Measurements from ENCODE around the gene WNK2. TPM values are rescaled to one million over a fixed set of nuclear protein-coding genes. Genes with fewer than 3 reads are reported as not detected.
"Not testable (repeated sequence)": the region's sequence is repeated elsewhere in the genome, so short reads cannot be mapped to it uniquely, and the experiment has no call there.

Gene WNK2
- total RNA-seq, 2 experiments from 2014 or later = 3.3 to 4.6 TPM

DNA sequence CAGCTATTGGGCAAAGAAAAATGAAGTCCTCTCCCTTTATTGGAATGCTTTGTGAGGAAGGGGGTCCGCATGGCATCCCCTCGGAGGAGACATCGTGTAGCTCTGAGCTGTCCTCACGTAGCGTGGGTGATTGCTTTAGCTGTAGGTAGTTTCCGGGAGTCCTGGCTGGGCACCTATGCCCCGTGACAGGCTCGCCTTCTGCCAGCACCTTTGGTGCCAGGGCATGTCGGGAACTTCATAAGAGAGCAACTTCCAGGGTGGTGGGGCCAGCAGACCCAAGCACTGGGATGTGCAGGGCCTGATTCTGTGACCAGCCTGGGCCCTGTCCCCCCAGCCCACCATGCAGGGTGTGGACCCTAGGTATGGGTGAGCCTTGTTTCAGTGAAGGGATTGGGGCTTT lies 64.0 kb downstream of the WNK2 start:
- ChIA-PET CTCF (no interaction called here), POLR2A (no interaction called here)
- no peaks in the 10 kb centered on the region for H3K27me3 Mint-ChIP-seq
- DNase-seq (no peak), ATAC-seq (no peak)
- no peak overlapping the region for H3K27ac Mint-ChIP-seq
- intact Hi-C loops (cut with DNase I, micrococcal nuclease) = no loop called here
- H3K9me3 Mint-ChIP-seq (ENCODE audit: low read depth) = no peaks in the 10 kb centered on the region
- H3K4me3 Mint-ChIP-seq = no peak overlapping the region
- H3K36me3 Mint-ChIP-seq (ENCODE audit: low read depth) = no peaks in the 10 kb centered on the region
- no peaks in the 10 kb centered on the region for H3K4me1 Mint-ChIP-seq

DNA sequence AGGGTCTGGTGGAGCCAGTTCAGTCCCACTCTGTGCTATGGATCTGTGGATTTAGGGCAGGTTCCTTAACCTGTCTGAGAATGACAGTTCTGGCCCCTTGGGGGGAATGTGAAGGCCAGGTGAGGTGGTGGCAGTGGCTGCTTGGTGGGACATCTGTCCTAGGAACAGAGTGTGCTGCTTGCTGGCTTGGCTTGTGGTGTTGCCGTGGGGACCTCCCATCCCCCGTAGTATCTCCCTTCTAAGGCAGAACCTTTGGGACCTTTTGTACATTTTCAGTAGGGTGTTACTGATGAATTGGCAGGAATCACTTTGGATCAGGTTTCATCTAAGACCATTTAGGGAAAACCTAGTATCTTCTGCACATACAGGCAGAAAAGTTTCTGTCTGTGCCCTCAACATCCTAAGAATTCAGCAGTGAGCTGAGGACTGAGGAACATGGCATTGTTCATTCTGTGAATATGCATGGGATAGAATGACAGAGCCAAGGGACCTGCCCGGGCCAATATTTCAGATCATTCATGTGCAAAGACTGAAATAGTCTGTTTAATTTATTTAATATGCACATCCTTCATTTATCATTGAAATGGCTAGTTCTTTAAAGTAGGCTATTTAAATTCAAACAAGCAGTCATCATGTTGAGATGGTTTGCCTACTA lies 64.6 kb downstream of the WNK2 start:
- no peak for ATAC-seq
- Mint-ChIP-seq H3K4me1 (no peaks in the 10 kb centered on the region), H3K4me3 (no peak overlapping the region), H3K36me3 (ENCODE audit: low read depth) (no peaks in the 10 kb centered on the region), H3K9me3 (ENCODE audit: low read depth) (no peaks in the 10 kb centered on the region), H3K27me3 (no peaks in the 10 kb centered on the region), H3K27ac (no peak overlapping the region)
- intact Hi-C loops (cut with DNase I, micrococcal nuclease) = no loop called here
- CTCF ChIA-PET = no interaction called here
- POLR2A ChIA-PET = no interaction called here
- DNase-seq = no peak

GRCh38 chr9:93250185-93250584 lies 66.2 kb downstream of the WNK2 start:
- DNase-seq (no peak), ATAC-seq (no peak)
- Mint-ChIP-seq H3K27ac (no peak overlapping the region), H3K27me3 (no peaks in the 10 kb centered on the region), H3K4me3 (no peak overlapping the region), H3K36me3 (ENCODE audit: low read depth) (no peaks in the 10 kb centered on the region), H3K4me1 (no peaks in the 10 kb centered on the region), H3K9me3 (ENCODE audit: low read depth) (no peaks in the 10 kb centered on the region)
- ChIA-PET POLR2A (no interaction called here), CTCF (interaction anchor here (0.7 kb wide), 1 partner anchor 16 kb away, joined by 3 read pairs; no protein-coding TSS in a partner anchor)
- intact Hi-C loops (cut with DNase I, micrococcal nuclease) = no loop called here

GRCh38 chr9:93251309-93251708 lies 67.4 kb downstream of the WNK2 start:
- POLR2A ChIA-PET; H3K36me3 Mint-ChIP-seq (ENCODE audit: low read depth); DNase-seq; ATAC-seq; H3K27me3 Mint-ChIP-seq; H3K4me3 Mint-ChIP-seq; H3K27ac Mint-ChIP-seq; intact Hi-C loops (cut with DNase I, micrococcal nuclease); H3K9me3 Mint-ChIP-seq (ENCODE audit: low read depth); H3K4me1 Mint-ChIP-seq: not testable (repeated sequence)
- CTCF ChIA-PET = interaction anchor here (0.6 kb wide), 1 partner anchor 18 kb away, joined by 3 read pairs; no protein-coding TSS in a partner anchor

GRCh38 chr9:93252116-93252780 lies 68.3 kb downstream of the WNK2 start:
- no peaks in the 10 kb centered on the region for H3K27me3 Mint-ChIP-seq
- H3K9me3 Mint-ChIP-seq (ENCODE audit: low read depth) = no peaks in the 10 kb centered on the region
- no peak overlapping the region for H3K27ac Mint-ChIP-seq
- no peaks in the 10 kb centered on the region for H3K4me1 Mint-ChIP-seq
- ATAC-seq = no peak
- intact Hi-C loops (cut with DNase I, micrococcal nuclease) = no loop called here
- ChIA-PET CTCF (interaction anchor here (0.6 kb wide), 1 partner anchor 19 kb away, joined by 3 read pairs; no protein-coding TSS in a partner anchor), POLR2A (no interaction called here)
- DNase-seq = no peak
- no peak overlapping the region for H3K4me3 Mint-ChIP-seq
- no peaks in the 10 kb centered on the region for H3K36me3 Mint-ChIP-seq (ENCODE audit: low read depth)

- intact Hi-C loops (cut with DNase I, micrococcal nuclease) = no loop called here
- no peak overlapping the region for H3K4me3 Mint-ChIP-seq
- ChIA-PET POLR2A (no interaction called here), CTCF (no interaction called here)
- no peak for ATAC-seq
- no peak overlapping the region for H3K27ac Mint-ChIP-seq
- no peaks in the 10 kb centered on the region for H3K36me3 Mint-ChIP-seq (ENCODE audit: low read depth)
- no peaks in the 10 kb centered on the region for H3K4me1 Mint-ChIP-seq
- DNase-seq = no peak
- H3K27me3 Mint-ChIP-seq = no peaks in the 10 kb centered on the region
- H3K9me3 Mint-ChIP-seq (ENCODE audit: low read depth) = no peaks in the 10 kb centered on the region
Observed at GRCh38 chr9:93252781-93253530, 69.0 kb downstream of the WNK2 start.

GRCh38 chr9:93253633-93254032 lies 69.7 kb downstream of the WNK2 start:
- no peaks in the 10 kb centered on the region for H3K36me3 Mint-ChIP-seq (ENCODE audit: low read depth)
- H3K4me1 Mint-ChIP-seq = no peaks in the 10 kb centered on the region
- no peaks in the 10 kb centered on the region for H3K27me3 Mint-ChIP-seq
- no peaks in the 10 kb centered on the region for H3K9me3 Mint-ChIP-seq (ENCODE audit: low read depth)
- no peak for DNase-seq
- CTCF ChIA-PET = no interaction called here
- ATAC-seq = no peak
- no peak overlapping the region for H3K4me3 Mint-ChIP-seq
- intact Hi-C loops (cut with DNase I, micrococcal nuclease) = no loop called here
- POLR2A ChIA-PET = interaction anchor here (0.6 kb wide), 1 partner anchor 23 kb away, joined by 3 read pairs; no protein-coding TSS in a partner anchor
- H3K27ac Mint-ChIP-seq = no peak overlapping the region

GRCh38 chr9:93254061-93254481 lies 70.1 kb downstream of the WNK2 start:
- Mint-ChIP-seq H3K36me3 (ENCODE audit: low read depth) (no peaks in the 10 kb centered on the region), H3K4me1 (no peaks in the 10 kb centered on the region), H3K27me3 (no peaks in the 10 kb centered on the region), H3K4me3 (no peak overlapping the region), H3K9me3 (ENCODE audit: low read depth) (no peaks in the 10 kb centered on the region), H3K27ac (no peak overlapping the region)
- ChIA-PET POLR2A (interaction anchor here (0.6 kb wide), 1 partner anchor 23 kb away, joined by 3 read pairs; no protein-coding TSS in a partner anchor), CTCF (no interaction called here)
- intact Hi-C loops (cut with DNase I, micrococcal nuclease) = no loop called here
- DNase-seq (no peak), ATAC-seq (no peak)

GRCh38 chr9:93254806-93255493 lies 71.0 kb downstream of the WNK2 start:
- no peaks in the 10 kb centered on the region for H3K4me1 Mint-ChIP-seq
- H3K9me3 Mint-ChIP-seq (ENCODE audit: low read depth) = no peaks in the 10 kb centered on the region
- DNase-seq (no peak), ATAC-seq (no peak)
- no peaks in the 10 kb centered on the region for H3K36me3 Mint-ChIP-seq (ENCODE audit: low read depth)
- no peaks in the 10 kb centered on the region for H3K27me3 Mint-ChIP-seq
- no peak overlapping the region for H3K27ac Mint-ChIP-seq
- POLR2A ChIA-PET = interaction anchor here (0.7 kb wide), 1 partner anchor 71 kb away, joined by 4 read pairs; no protein-coding TSS in a partner anchor
- intact Hi-C loops (cut with DNase I, micrococcal nuclease) = no loop called here
- CTCF ChIA-PET = interaction anchor here (0.6 kb wide), 1 partner anchor 21 kb away, joined by 3 read pairs; no protein-coding TSS in a partner anchor
- no peak overlapping the region for H3K4me3 Mint-ChIP-seq

GRCh38 chr9:93255494-93255867 lies 71.5 kb downstream of the WNK2 start:
- ChIA-PET POLR2A (interaction anchor here (0.7 kb wide), 1 partner anchor 70 kb away, joined by 4 read pairs; no protein-coding TSS in a partner anchor), CTCF (interaction anchor here (0.6 kb wide), 1 partner anchor 20 kb away, joined by 3 read pairs; no protein-coding TSS in a partner anchor)
- H3K4me3 Mint-ChIP-seq = no peak overlapping the region
- H3K36me3 Mint-ChIP-seq (ENCODE audit: low read depth) = no peaks in the 10 kb centered on the region
- H3K9me3 Mint-ChIP-seq (ENCODE audit: low read depth) = no peaks in the 10 kb centered on the region
- no peaks in the 10 kb centered on the region for H3K27me3 Mint-ChIP-seq
- ATAC-seq (no peak), DNase-seq (no peak)
- H3K4me1 Mint-ChIP-seq = no peaks in the 10 kb centered on the region
- intact Hi-C loops (cut with DNase I, micrococcal nuclease) = no loop called here
- no peak overlapping the region for H3K27ac Mint-ChIP-seq
